WERI-Rb-1 (cell line): ENCODE results near the gene GPC5.

Experiments
- DNase-seq: peaks from one replicate; pipeline ENCODE4 v3.0.0-alpha.2; 2020
- H3K27ac ChIP-seq: fragments of 250-450 bp; sonication (Bioruptor Pico); 2 replicates; pipeline ENCODE4 v1.5.1; 2020; ENCODE audit warnings: mild to moderate bottlenecking, moderate library complexity
- H3K27me3 ChIP-seq: fragments of 250-450 bp; sonication (Bioruptor Pico); 2 replicates; pipeline ENCODE4 v1.5.1; 2021; ENCODE audit warnings: mild to moderate bottlenecking, low read depth, moderate library complexity; ENCODE audit not compliant: insufficient read depth, severe bottlenecking
- H3K36me3 ChIP-seq: fragments of 250-450 bp; sonication (Bioruptor Pico); 2 replicates; pipeline ENCODE4 v1.5.1; 2020; ENCODE audit warnings: mild to moderate bottlenecking, moderate library complexity
- H3K4me3 ChIP-seq: 2 replicates; pipeline ENCODE4 v1.5.1; 2011; ENCODE audit warnings: low read depth, mild to moderate bottlenecking, control low read depth, low read length
- H3K9me3 ChIP-seq: fragments of 250-450 bp; sonication (Bioruptor Pico); 2 replicates; pipeline ENCODE4 v1.5.1; 2021; ENCODE audit warnings: mild to moderate bottlenecking, moderate library complexity; ENCODE audit not compliant: severe bottlenecking
- CTCF ChIP-seq: IDR thresholded peaks from 2 replicates; pipeline ENCODE4 v1.5.1; 2011; ENCODE audit warnings: low read depth, mild to moderate bottlenecking, control low read depth, inconsistent platforms, low read length

The GPC5 gene

GRCh38 chr13:91375116-91375729, 23.2 kb upstream of the GPC5 start:
- Histone ChIP-seq H3K4me3 (no peak overlapping the region), H3K27me3 (no peaks in the 10 kb centered on the region), H3K36me3 (no peaks in the 10 kb centered on the region), H3K9me3 (no peaks in the 10 kb centered on the region), H3K27ac (no peak overlapping the region)
- DNase-seq: no peak
- TF ChIP-seq CTCF: peak; percentile 83

- no peaks in the 10 kb centered on the region for H3K36me3 ChIP-seq
- DNase-seq: peak; percentile 54
- TF ChIP-seq CTCF: peak; percentile 62
Measured at GRCh38 chr13:91381371-91381770, 17.1 kb upstream of the GPC5 start.

GRCh38 chr13:91383836-91384235, 14.6 kb upstream of the GPC5 start:
- H3K27ac ChIP-seq: no peak overlapping the region
- H3K27me3 ChIP-seq: no peaks in the 10 kb centered on the region
- no peaks in the 10 kb centered on the region for H3K9me3 ChIP-seq
- no peak for DNase-seq
- no peak overlapping the region for H3K4me3 ChIP-seq
- TF ChIP-seq CTCF: no peak
- no peaks in the 10 kb centered on the region for H3K36me3 ChIP-seq

More at GRCh38 chr13:91381371-91381770, 17.1 kb upstream of the GPC5 start:
- Histone ChIP-seq H3K27me3 (no peaks in the 10 kb centered on the region), H3K4me3 (no peak overlapping the region), H3K9me3 (no peaks in the 10 kb centered on the region), H3K27ac (no peak overlapping the region)

GRCh38 chr13:91384896-91385295, 13.5 kb upstream of the GPC5 start:
- Histone ChIP-seq H3K27ac (no peak overlapping the region), H3K36me3 (no peaks in the 10 kb centered on the region), H3K9me3 (no peaks in the 10 kb centered on the region), H3K27me3 (no peaks in the 10 kb centered on the region), H3K4me3 (no peak overlapping the region)
- no peak for DNase-seq
- no peak for TF ChIP-seq CTCF

- Histone ChIP-seq H3K36me3 (no peaks in the 10 kb centered on the region), H3K9me3 (no peaks in the 10 kb centered on the region), H3K27ac (no peak overlapping the region), H3K27me3 (no peaks in the 10 kb centered on the region), H3K4me3 (no peak overlapping the region)
- TF ChIP-seq CTCF: no peak
- no peak for DNase-seq
Measured at GRCh38 chr13:91389186-91389585, 9.2 kb upstream of the GPC5 start.

- H3K36me3 ChIP-seq: no peaks in the 10 kb centered on the region
- no peak for TF ChIP-seq CTCF
- DNase-seq: no peak
- no peaks in the 10 kb centered on the region for H3K9me3 ChIP-seq
- no peaks in the 10 kb centered on the region for H3K27me3 ChIP-seq
- no peak overlapping the region for H3K4me3 ChIP-seq
- H3K27ac ChIP-seq: no peak overlapping the region
Measured at GRCh38 chr13:91397595-91397994, 826 bp upstream of the GPC5 start.
